HG02678 (cell line): Measurements from ENCODE around the gene SF3B5.
"Not testable (repeated sequence)": the region's sequence is repeated elsewhere in the genome, so short reads cannot be mapped to it uniquely, and the experiment has no call there.

ENCODE experiments used
- ATAC-seq: cut with Tn5 transposase; IDR thresholded peaks from one replicate; pipeline ENCODE4 v1.9.1; 2021; ENCODE audit warnings: mild to moderate bottlenecking, moderate library complexity; ENCODE audit not compliant: unreplicated experiment

SF3B5 gene

GRCh38 chr6:144064402-144065212 lies 30.8 kb downstream of the SF3B5 start:
- peak; percentile 11 for ATAC-seq

- peak; percentile 81 for ATAC-seq
Observed at GRCh38 chr6:144063744-144064401, 31.5 kb downstream of the SF3B5 start.

GRCh38 chr6:144063246-144063743 lies 32.1 kb downstream of the SF3B5 start:
- ATAC-seq = peak; percentile 1

- no peak for ATAC-seq
Observed at GRCh38 chr6:144062786-144063185, 32.6 kb downstream of the SF3B5 start.

GRCh38 chr6:144059139-144059538 lies 36.2 kb downstream of the SF3B5 start:
- no peak for ATAC-seq

- ATAC-seq = peak; percentile 92
Observed at GRCh38 chr6:144055121-144055931, 40.0 kb downstream of the SF3B5 start.

GRCh38 chr6:144053601-144054000 lies 41.8 kb downstream of the SF3B5 start:
- ATAC-seq = no peak

GRCh38 chr6:144052488-144052887 lies 42.9 kb downstream of the SF3B5 start:
- ATAC-seq = no peak

- ATAC-seq = no peak
Observed at GRCh38 chr6:144049386-144049785, 46.0 kb downstream of the SF3B5 start.

GRCh38 chr6:144047688-144048087 lies 47.7 kb downstream of the SF3B5 start:
- ATAC-seq = no peak

GRCh38 chr6:144046672-144047071 lies 48.7 kb downstream of the SF3B5 start:
- not testable (repeated sequence) for ATAC-seq

- not testable (repeated sequence) for ATAC-seq
Observed at GRCh38 chr6:144044989-144045388, 50.4 kb downstream of the SF3B5 start.
